GM06990 (cell line): Measurements from ENCODE around the gene NTMT1.
A peak's percentile ranks its signal among the peaks of the same experiment; 100 is the strongest.

ENCODE experiments used
- DNase-seq: peaks from one replicate; pipeline ENCODE4 v3.0.0-alpha.2; 2011; ENCODE audit not compliant: insufficient read length; ENCODE audit errors: extremely low read depth
- H3K27me3 ChIP-seq: replicated peaks from 2 replicates; pipeline ENCODE4 v1.6.0; 2011; ENCODE audit warnings: low read length; ENCODE audit not compliant: control insufficient read depth, insufficient read depth
- H3K36me3 ChIP-seq: 2 replicates; pipeline ENCODE4 v1.5.1; 2011; ENCODE audit warnings: low read length; ENCODE audit not compliant: control insufficient read depth, insufficient read depth
- H3K4me3 ChIP-seq: replicated peaks from 2 replicates; pipeline ENCODE4 v1.5.1; 2011; ENCODE audit warnings: low read depth, mild to moderate bottlenecking, control low read depth, low read length
- TF ChIP-seq, protein P1 (sequence below): IDR thresholded peaks from 2 replicates; pipeline ENCODE4 v1.5.1; 2011; ENCODE audit warnings: low read length, control low read depth, mild to moderate bottlenecking, inconsistent platforms; ENCODE audit not compliant: insufficient read depth, poor library complexity, severe bottlenecking

Gene NTMT1

GRCh38 chr9:129639756-129640085 is 13.8 kb downstream of the NTMT1 start:
- TF ChIP-seq, protein P1, sequence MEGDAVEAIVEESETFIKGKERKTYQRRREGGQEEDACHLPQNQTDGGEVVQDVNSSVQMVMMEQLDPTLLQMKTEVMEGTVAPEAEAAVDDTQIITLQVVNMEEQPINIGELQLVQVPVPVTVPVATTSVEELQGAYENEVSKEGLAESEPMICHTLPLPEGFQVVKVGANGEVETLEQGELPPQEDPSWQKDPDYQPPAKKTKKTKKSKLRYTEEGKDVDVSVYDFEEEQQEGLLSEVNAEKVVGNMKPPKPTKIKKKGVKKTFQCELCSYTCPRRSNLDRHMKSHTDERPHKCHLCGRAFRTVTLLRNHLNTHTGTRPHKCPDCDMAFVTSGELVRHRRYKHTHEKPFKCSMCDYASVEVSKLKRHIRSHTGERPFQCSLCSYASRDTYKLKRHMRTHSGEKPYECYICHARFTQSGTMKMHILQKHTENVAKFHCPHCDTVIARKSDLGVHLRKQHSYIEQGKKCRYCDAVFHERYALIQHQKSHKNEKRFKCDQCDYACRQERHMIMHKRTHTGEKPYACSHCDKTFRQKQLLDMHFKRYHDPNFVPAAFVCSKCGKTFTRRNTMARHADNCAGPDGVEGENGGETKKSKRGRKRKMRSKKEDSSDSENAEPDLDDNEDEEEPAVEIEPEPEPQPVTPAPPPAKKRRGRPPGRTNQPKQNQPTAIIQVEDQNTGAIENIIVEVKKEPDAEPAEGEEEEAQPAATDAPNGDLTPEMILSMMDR = no peak
- no peaks in the 10 kb centered on the region for H3K27me3 ChIP-seq
- no peak for DNase-seq
- H3K4me3 ChIP-seq = no peak overlapping the region
- H3K36me3 ChIP-seq = peaks cover 30% of the 10 kb centered on the region

- Histone ChIP-seq H3K36me3 (peaks cover 25% of the 10 kb centered on the region), H3K4me3 (peak overlapping the region; percentile 98), H3K27me3 (no peaks in the 10 kb centered on the region)
- no peak for DNase-seq
- TF ChIP-seq, protein P1 = no peak
These were observed 14.3 kb downstream of the NTMT1 start for GRCh38 chr9:129640086-129640870.

- Histone ChIP-seq H3K36me3 (peaks cover 21% of the 10 kb centered on the region), H3K27me3 (no peaks in the 10 kb centered on the region), H3K4me3 (peak overlapping the region; percentile 98)
- DNase-seq = no peak
- TF ChIP-seq, protein P1 = no peak
These were observed 15.1 kb downstream of the NTMT1 start for GRCh38 chr9:129640871-129641749.

- TF ChIP-seq, protein P1 = peak; percentile 80
- peaks cover 19% of the 10 kb centered on the region for H3K36me3 ChIP-seq
- H3K27me3 ChIP-seq = no peaks in the 10 kb centered on the region
- DNase-seq = peak; percentile 98
- peak within 1 kb of the TSS; percentile 98 for H3K4me3 ChIP-seq
These were observed 16.0 kb downstream of the NTMT1 start, which contains the start of gene ASB6 for GRCh38 chr9:129641750-129642585. TSS of gene ASB6 (minus strand) at chr9:129642151. CDS start at chr9:129641999, 152 bp downstream.

GRCh38 chr9:129643706-129644105 is 17.7 kb downstream of the NTMT1 start:
- Histone ChIP-seq H3K27me3 (no peaks in the 10 kb centered on the region), H3K36me3 (peaks cover 5% of the 10 kb centered on the region), H3K4me3 (no peak overlapping the region)
- TF ChIP-seq, protein P1 = no peak
- no peak for DNase-seq
